Suprapubic skin (tissue), 4 donors: Measurements from ENCODE around the gene ZFYVE26. TPM values are rescaled to one million over a fixed set of nuclear protein-coding genes. Genes with fewer than 3 reads are reported as not detected.

Experiments
- DNase-seq, 2 donors: peaks; one replicate each; pipeline ENCODE4 v3.0.0-alpha.2; 2019; ENCODE audit warnings: low spot score in 2 of 2
- H3K27ac ChIP-seq: fragments of 200-600 bp; sonication (generic); one replicate; pipeline ENCODE4 v1.5.1; 2019
- H3K27me3 ChIP-seq: fragments of 200-600 bp; sonication (generic); one replicate; pipeline ENCODE4 v1.5.1; 2019
- H3K36me3 ChIP-seq: fragments of 200-600 bp; sonication (generic); one replicate; pipeline ENCODE4 v1.5.1; 2019
- H3K4me1 ChIP-seq: fragments of 200-600 bp; sonication (generic); one replicate; pipeline ENCODE4 v1.5.1; 2019
- H3K4me3 ChIP-seq: fragments of 200-600 bp; sonication (generic); one replicate; pipeline ENCODE4 v1.5.1; 2019; ENCODE audit warnings: mild to moderate bottlenecking
- H3K9me3 ChIP-seq: fragments of 200-600 bp; sonication (generic); one replicate; pipeline ENCODE4 v1.5.1; 2019
- CTCF ChIP-seq, 2 donors: fragments of 200-600 bp in 1 of 2; fragments of 450-650 bp in 1 of 2; sonication (generic) in 1 of 2; IDR thresholded peaks; one replicate each; pipeline ENCODE4 v1.5.1; 2016 to 2019; ENCODE audit warnings: antibody characterized with exemption in 2 of 2, mild to moderate bottlenecking in 1 of 2, moderate library complexity in 1 of 2
- EP300 ChIP-seq: sonication (generic); formaldehyde crosslinking; IDR thresholded peaks from one replicate; pipeline ENCODE4 v1.6.1; 2017; ENCODE audit warnings: antibody characterized with exemption
- POLR2A ChIP-seq, 2 donors: fragments of 450-650 bp; IDR thresholded peaks; one replicate each; pipeline ENCODE4 v1.6.1; 2017; ENCODE audit warnings: antibody characterized with exemption in 2 of 2, mild to moderate bottlenecking in 2 of 2, moderate library complexity in 2 of 2
- POLR2AphosphoS5 ChIP-seq, 3 donors: sonication (generic); formaldehyde crosslinking; IDR thresholded peaks; one replicate each; pipeline ENCODE4 v1.6.1; 2017; ENCODE audit warnings: antibody characterized with exemption in 3 of 3
- WGBS: methylation state at CpG from one replicate; pipeline ENCODE4 v1.1.5; 2018; 5-methylcytosine and 5-hydroxymethylcytosine counted together
- total RNA-seq, 4 donors: library from RNA; depleted of rRNA; stranded (reverse); fragments of >200 nt; gene quantifications; one replicate each; pipeline ENCODE4 v1.1.0, GENCODE V29; 2016

ZFYVE26 gene
- total RNA-seq, 4 donors from 2014 or later, result 20.9 to 81.6 (median 40.9) TPM

- no peaks in the 10 kb centered on the region for H3K36me3 ChIP-seq
- H3K4me1 ChIP-seq, result peaks cover 2% of the 10 kb centered on the region
- no peaks in the 10 kb centered on the region for H3K9me3 ChIP-seq
- no peak for DNase-seq
- H3K4me3 ChIP-seq, result no peak overlapping the region
- no peak overlapping the region for H3K27ac ChIP-seq
- TF ChIP-seq EP300, result no peak
- TF ChIP-seq POLR2A (IDR thresholded peaks at IDR 0.05), result no peak
- peak; percentile 31 to 55 for TF ChIP-seq CTCF (IDR thresholded peaks at IDR 0.05)
- no peak for TF ChIP-seq POLR2AphosphoS5 (IDR thresholded peaks at IDR 0.05)
- 14% methylated on average over 2 of the region's 2 CpGs for WGBS
- no peaks in the 10 kb centered on the region for H3K27me3 ChIP-seq
These were observed 20.7 kb upstream of the ZFYVE26 start for GRCh38 chr14:67837011-67837624.

GRCh38 chr14:67835596-67835995, 19.2 kb upstream of the ZFYVE26 start:
- H3K4me1 ChIP-seq, result peaks cover 2% of the 10 kb centered on the region
- no peaks in the 10 kb centered on the region for H3K36me3 ChIP-seq
- H3K9me3 ChIP-seq, result no peaks in the 10 kb centered on the region
- no peak for DNase-seq
- no peak overlapping the region for H3K27ac ChIP-seq
- no peak overlapping the region for H3K4me3 ChIP-seq
- TF ChIP-seq POLR2A (IDR thresholded peaks at IDR 0.05) (no peak), POLR2AphosphoS5 (IDR thresholded peaks at IDR 0.05) (no peak), CTCF (IDR thresholded peaks at IDR 0.05) (no peak), EP300 (no peak)
- no peaks in the 10 kb centered on the region for H3K27me3 ChIP-seq

GRCh38 chr14:67833403-67833802, 17.0 kb upstream of the ZFYVE26 start:
- H3K4me3 ChIP-seq, result no peak overlapping the region
- H3K36me3 ChIP-seq, result no peaks in the 10 kb centered on the region
- DNase-seq, result no peak
- H3K27ac ChIP-seq, result no peak overlapping the region
- peaks cover 2% of the 10 kb centered on the region for H3K4me1 ChIP-seq
- TF ChIP-seq POLR2A (IDR thresholded peaks at IDR 0.05) (no peak), CTCF (IDR thresholded peaks at IDR 0.05) (no peak), EP300 (no peak), POLR2AphosphoS5 (IDR thresholded peaks at IDR 0.05) (no peak)
- 94% methylated on average over 1 of the region's 1 CpG for WGBS
- no peaks in the 10 kb centered on the region for H3K27me3 ChIP-seq
- no peaks in the 10 kb centered on the region for H3K9me3 ChIP-seq

GRCh38 chr14:67831113-67831512, 14.7 kb upstream of the ZFYVE26 start:
- DNase-seq, result no peak
- TF ChIP-seq POLR2AphosphoS5 (IDR thresholded peaks at IDR 0.05) (no peak), CTCF (IDR thresholded peaks at IDR 0.05) (no peak), POLR2A (IDR thresholded peaks at IDR 0.05) (no peak), EP300 (no peak)
- no peak overlapping the region for H3K27ac ChIP-seq
- no peaks in the 10 kb centered on the region for H3K4me1 ChIP-seq
- 95% methylated on average over 8 of the region's 8 CpGs for WGBS
- H3K4me3 ChIP-seq, result no peak overlapping the region
- peaks cover 4% of the 10 kb centered on the region for H3K36me3 ChIP-seq
- no peaks in the 10 kb centered on the region for H3K9me3 ChIP-seq
- no peaks in the 10 kb centered on the region for H3K27me3 ChIP-seq

- H3K27me3 ChIP-seq, result no peaks in the 10 kb centered on the region
- no peaks in the 10 kb centered on the region for H3K36me3 ChIP-seq
- H3K4me1 ChIP-seq, result peaks cover 15% of the 10 kb centered on the region
- no peak overlapping the region for H3K4me3 ChIP-seq
- TF ChIP-seq CTCF (IDR thresholded peaks at IDR 0.05) (no peak), EP300 (no peak), POLR2AphosphoS5 (IDR thresholded peaks at IDR 0.05) (no peak), POLR2A (IDR thresholded peaks at IDR 0.05) (no peak)
- no peak overlapping the region for H3K27ac ChIP-seq
- DNase-seq, result no peak
- H3K9me3 ChIP-seq, result no peaks in the 10 kb centered on the region
These were observed 4.7 kb upstream of the ZFYVE26 start for GRCh38 chr14:67821121-67821520.
